HL-60 (cell line): Measurements from ENCODE around the gene MLF2.

ENCODE experiments used
- CTCF ChIP-seq: IDR thresholded peaks from one replicate; pipeline ENCODE4 v1.5.1; 2011; ENCODE audit warnings: low read length, control low read depth, inconsistent platforms; ENCODE audit not compliant: insufficient read depth
- POLR2AphosphoS5 ChIP-seq: IDR thresholded peaks from 2 replicates; pipeline ENCODE4 v1.6.1; 2012; ENCODE audit warnings: low read depth
- TF ChIP-seq, protein P1 (sequence below): IDR thresholded peaks from 2 replicates; pipeline ENCODE4 v1.6.1; 2012; ENCODE audit warnings: low read depth; ENCODE audit not compliant: insufficient replicate concordance

DNA sequence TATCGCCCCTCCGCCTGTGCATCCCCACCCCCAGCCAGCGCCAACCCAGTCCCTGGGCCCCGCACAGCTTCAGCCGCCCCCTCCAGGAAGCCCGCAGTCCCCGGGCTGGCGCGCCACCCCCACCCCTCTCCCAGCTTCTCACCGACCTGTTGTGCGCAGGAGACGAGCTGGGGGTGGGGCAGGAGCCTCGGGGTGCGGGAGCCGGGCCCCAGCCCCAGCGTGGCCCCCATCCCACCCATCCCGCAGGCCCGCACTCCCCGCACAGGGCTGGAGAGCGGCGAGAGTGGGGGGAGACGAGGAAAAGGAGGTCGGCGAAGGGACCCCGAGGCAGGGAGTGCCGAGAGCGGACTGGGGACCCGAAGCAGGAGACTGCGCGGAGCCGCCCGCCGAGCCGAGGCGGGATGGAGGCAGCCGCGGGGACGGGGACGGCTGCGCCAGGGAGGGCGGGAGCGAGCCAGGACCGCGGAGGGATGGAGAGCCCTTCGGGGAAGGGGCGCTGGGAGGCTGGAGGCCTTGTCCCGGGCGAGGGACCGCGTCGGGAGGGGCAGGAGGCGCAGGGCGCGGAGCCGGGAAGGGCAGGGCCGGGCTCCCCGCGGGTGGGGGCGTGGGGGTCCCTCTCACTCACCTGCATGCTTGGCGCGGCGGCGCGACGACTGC, 52.8 kb downstream of the MLF2 start:
- TF ChIP-seq CTCF, result no peak
- TF ChIP-seq POLR2AphosphoS5, result no peak
- TF ChIP-seq, protein P1, sequence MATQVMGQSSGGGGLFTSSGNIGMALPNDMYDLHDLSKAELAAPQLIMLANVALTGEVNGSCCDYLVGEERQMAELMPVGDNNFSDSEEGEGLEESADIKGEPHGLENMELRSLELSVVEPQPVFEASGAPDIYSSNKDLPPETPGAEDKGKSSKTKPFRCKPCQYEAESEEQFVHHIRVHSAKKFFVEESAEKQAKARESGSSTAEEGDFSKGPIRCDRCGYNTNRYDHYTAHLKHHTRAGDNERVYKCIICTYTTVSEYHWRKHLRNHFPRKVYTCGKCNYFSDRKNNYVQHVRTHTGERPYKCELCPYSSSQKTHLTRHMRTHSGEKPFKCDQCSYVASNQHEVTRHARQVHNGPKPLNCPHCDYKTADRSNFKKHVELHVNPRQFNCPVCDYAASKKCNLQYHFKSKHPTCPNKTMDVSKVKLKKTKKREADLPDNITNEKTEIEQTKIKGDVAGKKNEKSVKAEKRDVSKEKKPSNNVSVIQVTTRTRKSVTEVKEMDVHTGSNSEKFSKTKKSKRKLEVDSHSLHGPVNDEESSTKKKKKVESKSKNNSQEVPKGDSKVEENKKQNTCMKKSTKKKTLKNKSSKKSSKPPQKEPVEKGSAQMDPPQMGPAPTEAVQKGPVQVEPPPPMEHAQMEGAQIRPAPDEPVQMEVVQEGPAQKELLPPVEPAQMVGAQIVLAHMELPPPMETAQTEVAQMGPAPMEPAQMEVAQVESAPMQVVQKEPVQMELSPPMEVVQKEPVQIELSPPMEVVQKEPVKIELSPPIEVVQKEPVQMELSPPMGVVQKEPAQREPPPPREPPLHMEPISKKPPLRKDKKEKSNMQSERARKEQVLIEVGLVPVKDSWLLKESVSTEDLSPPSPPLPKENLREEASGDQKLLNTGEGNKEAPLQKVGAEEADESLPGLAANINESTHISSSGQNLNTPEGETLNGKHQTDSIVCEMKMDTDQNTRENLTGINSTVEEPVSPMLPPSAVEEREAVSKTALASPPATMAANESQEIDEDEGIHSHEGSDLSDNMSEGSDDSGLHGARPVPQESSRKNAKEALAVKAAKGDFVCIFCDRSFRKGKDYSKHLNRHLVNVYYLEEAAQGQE, result no peak
